OCI-LY7 (cell line): ENCODE data around the gene NDUFV1.

ENCODE experiments used
- EZH2phosphoT487 ChIP-seq: fragments of 200-600 bp; sonication (generic); IDR thresholded peaks from 2 replicates; pipeline ENCODE4 v1.6.1; 2018; ENCODE audit warnings: low read depth, borderline replicate concordance, mild to moderate bottlenecking, mixed run types, antibody characterized with exemption, low read length, moderate library complexity, mixed read lengths
- TF ChIP-seq, protein P1 (sequence below): fragments of 200-600 bp; sonication (generic); conservative IDR thresholded peaks from 2 replicates; pipeline ENCODE4 v1.5.1; 2014; ENCODE audit warnings: mild to moderate bottlenecking, antibody characterized with exemption, low read length, moderate library complexity, mixed read lengths

- TF ChIP-seq, protein P1, sequence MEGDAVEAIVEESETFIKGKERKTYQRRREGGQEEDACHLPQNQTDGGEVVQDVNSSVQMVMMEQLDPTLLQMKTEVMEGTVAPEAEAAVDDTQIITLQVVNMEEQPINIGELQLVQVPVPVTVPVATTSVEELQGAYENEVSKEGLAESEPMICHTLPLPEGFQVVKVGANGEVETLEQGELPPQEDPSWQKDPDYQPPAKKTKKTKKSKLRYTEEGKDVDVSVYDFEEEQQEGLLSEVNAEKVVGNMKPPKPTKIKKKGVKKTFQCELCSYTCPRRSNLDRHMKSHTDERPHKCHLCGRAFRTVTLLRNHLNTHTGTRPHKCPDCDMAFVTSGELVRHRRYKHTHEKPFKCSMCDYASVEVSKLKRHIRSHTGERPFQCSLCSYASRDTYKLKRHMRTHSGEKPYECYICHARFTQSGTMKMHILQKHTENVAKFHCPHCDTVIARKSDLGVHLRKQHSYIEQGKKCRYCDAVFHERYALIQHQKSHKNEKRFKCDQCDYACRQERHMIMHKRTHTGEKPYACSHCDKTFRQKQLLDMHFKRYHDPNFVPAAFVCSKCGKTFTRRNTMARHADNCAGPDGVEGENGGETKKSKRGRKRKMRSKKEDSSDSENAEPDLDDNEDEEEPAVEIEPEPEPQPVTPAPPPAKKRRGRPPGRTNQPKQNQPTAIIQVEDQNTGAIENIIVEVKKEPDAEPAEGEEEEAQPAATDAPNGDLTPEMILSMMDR = no peak
- no peak for TF ChIP-seq EZH2phosphoT487
These were observed 644 bp upstream of the NDUFV1 start for GRCh38 chr11:67606093-67606491.
